GM21619 (cell line): ENCODE results near the gene LYPLA2.
A peak's percentile ranks its signal among the peaks of the same experiment; 100 is the strongest.

Experiments used
- ATAC-seq: cut with Tn5 transposase; IDR thresholded peaks from one replicate; pipeline ENCODE4 v1.9.1; 2021; ENCODE audit not compliant: unreplicated experiment

The LYPLA2 gene

DNA sequence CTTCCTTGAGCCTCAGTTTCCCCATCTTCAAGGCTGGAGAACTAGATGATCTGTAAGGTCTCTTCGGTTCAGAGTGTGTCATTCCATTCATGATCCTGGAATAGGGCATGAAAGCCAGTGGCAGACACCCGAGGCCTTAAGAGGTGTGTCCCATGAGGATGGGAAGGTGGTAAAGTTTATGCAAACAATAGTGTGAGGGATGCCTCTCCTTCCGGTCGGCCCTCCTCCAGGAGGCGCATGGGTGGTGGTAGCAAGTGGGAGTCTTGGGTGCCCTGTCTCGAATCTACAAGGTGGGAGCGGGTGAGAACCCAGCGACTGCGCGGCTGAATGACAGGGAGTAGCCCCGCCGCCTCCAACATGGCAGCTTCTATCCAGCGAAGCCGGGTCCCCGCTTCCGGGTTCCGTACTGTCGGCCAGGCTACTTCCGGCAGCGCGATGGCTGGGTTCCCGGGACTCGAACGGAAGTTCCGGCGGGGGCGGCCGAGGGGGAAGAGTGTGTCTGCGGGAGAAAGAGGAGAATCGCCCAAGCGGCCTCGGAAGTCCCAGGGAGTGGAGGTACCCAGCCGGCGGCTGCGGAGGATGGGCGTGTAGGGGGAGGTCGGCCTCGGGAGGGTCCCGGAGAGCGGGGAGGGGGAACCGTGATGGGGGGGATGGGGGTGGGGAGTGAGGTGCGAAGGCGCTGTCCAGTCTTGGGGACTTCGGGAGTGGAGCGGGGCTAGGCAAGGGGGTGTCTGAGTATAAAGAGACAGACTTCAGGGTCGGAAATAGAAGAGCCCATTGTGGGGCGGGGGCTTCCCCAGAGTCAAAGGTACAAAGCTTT is at the start of gene LYPLA2:
Gene LYPLA2, plus strand, starts transcription at position 450 of the 820 bp plus-strand sequence. CDS start 1,538 bp downstream, outside the sequence.
- ATAC-seq = peak; percentile 85

DNA sequence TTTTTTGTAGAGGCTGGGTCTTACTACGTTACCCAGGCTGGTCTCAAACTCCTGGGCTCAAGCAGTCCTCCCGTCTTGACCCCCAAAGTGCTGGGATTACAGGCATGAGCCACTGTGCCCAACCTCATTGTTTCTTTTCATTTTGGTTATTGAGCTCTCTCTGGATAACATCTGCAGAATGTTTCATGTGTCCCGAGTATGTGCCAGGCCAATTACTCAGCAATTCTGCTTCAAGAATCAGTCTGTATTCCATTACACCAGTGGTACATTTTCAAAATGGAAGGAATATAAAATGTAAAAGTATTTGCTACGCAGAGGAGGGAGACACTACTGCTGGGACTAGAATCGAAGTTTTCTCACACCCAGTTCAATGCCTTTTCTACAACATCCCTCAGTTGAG is 49.3 kb upstream of the LYPLA2 start:
- ATAC-seq = no peak

DNA sequence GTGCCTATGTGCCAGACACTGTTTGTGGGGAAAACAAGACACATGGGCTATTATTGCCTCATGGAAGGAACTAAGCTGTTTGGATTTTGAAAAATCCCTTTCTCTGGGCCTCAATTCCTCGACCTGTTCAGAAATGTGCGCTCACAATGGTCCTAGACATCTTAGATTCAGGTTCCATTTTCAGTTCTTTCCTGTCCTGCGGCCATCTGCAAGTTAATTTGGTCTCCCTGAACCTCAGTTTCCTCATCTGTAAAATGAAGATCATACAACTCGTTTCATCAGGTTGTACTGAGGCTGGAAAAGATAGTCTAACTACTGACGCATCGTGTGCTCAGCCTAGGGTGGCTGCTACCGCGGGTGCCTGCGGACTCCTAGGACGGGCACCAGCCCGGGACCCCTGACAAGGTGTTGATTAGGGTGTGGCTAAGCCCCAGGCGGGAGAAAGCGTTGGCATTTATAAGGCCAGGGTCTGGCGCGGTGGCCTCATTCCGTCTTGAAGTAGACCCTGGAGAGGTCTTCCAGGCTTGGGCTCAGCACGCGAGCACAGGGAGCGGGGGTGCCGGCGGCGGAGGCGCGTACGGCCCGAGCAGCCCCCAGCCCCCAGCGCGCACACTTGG is 48.2 kb upstream of the LYPLA2 start:
- peak; percentile 13 for ATAC-seq

DNA sequence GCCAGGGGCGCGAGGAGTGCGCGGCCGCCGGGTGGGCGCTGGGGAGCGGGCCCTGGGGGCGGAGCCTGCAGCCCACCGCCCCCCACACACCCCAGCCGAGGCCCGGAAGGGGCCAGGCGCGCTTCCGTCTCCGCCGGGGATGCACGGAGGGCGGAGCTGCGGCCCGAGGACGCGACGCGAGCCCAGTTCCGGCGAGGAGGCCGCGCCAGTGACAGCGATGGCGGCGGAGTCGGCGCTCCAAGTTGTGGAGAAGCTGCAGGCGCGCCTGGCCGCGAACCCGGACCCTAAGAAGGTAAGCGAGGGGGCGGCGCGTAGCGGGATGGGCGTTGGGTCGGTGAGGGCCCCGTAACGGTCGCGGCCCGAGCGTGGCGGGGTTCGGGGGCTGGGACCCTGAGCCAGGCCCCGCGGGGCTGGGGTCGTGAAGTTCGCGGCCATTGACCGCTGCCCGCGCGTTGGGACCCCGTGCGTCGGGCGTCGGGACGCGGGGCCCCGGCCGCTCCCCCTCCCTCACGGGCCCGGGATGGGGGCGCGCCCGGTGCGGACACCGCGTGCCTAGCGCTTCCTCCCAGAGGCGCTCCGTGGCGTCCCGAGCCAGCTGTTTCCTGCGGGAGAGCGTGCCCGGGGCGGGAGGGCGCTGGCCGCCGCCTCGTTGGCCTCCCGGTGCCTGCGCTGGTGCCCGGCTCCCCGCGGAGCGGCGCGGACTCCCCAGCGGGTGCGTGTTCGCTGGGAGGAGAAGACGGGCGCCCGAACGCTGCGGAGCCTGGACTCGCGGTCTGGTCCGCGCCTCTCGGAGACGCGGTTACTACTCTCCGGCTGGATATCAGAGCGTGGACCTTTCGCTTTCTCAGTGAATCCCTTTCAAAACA is 47.4 kb upstream of the LYPLA2 start, which contains the start of gene ELOA:
Gene ELOA, plus strand, starts transcription at position 185 of the 866 bp plus-strand sequence. Its CDS starts 33 bp downstream, at position 218.
- ATAC-seq = peak; percentile 78

DNA sequence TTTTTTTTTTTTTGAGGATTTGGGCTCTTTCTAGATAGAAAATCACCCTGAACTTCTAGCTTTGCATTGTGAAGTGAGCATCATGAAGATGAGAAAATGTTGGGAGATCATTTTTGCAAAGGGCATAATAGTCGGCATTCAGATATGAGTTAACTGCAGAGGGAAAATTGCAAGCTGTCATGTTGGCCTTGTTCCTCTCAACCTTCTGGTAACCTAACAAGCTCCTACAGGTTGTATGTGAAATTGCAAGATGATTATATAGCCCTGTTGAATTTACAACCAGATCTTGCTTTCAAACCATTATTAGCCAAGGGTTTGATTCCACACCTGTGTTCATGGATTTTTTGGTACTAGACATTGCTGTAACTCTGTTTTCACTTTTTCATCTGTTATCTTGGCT is 45.4 kb upstream of the LYPLA2 start:
- ATAC-seq = no peak

DNA sequence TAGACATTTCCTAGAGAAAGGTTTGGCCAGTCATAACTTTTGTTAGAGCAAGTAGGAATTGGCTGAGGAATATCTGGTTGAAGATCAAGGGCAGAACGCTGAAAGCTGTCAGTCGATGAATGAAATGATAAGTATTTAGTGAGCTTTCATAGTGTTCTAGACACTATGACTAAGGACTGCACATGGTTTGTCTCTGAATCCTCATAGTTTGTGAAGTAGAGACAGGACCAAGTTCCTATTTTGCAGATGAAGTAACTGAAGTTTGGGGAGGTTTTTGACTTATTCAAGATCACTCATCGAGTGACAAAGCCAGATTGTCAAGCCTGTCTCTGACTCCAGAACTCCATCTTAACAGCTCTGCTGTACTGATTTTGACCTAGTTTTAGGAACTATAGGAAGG is 42.9 kb upstream of the LYPLA2 start:
- no peak for ATAC-seq

DNA sequence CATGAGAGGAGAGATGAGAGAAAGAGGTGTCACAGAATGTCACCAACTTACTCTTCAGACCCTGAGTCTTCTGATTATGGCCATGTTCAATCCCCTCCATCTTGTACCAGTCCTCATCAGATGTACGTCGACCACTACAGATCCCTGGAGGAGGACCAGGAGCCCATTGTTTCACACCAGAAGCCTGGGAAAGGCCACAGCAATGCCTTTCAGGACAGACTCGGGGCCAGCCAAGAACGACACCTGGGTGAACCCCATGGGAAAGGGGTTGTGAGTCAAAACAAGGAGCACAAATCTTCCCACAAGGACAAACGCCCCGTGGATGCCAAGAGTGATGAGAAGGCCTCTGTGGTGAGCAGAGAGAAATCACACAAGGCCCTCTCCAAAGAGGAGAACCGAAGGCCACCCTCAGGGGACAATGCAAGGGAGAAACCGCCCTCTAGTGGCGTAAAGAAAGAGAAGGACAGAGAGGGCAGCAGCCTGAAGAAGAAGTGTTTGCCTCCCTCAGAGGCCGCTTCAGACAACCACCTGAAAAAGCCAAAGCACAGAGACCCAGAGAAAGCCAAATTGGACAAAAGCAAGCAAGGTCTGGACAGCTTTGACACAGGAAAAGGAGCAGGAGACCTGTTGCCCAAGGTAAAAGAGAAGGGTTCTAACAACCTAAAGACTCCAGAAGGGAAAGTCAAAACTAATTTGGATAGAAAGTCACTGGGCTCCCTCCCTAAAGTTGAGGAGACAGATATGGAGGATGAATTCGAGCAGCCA is 39.7 kb upstream of the LYPLA2 start:
- no peak for ATAC-seq

DNA sequence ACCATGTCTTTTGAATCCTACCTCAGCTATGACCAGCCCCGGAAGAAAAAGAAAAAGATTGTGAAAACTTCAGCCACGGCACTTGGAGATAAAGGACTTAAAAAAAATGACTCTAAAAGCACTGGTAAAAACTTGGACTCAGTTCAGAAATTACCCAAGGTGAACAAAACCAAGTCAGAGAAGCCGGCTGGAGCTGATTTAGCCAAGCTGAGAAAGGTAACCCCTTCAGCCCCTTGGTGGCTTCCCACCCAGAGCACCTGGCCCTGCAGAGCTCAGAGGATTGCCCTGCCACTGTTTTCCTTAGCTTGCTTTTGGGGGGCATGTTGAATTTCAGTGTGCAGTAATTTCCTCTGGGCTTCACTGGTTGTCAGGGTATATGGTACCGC is 39.1 kb upstream of the LYPLA2 start:
- no peak for ATAC-seq

DNA sequence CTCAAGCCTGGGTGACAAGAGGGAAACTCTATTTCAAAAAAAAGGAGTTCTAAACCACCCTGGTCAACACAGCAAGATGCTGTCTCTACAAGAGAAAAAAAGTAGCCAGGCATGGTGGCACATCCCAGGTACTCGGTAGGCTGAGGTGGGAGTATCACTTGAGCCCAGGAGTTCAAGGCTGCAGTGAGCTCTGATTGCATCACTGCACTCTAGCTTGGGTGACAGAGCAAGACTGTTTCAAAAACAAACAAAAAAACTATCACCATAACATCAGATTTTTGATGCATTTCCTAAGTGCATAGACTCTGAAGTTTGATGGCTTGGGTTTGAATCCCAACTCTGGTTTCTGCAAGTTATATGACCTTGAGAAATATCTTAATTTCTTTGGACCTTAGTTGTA is 38.0 kb upstream of the LYPLA2 start:
- no peak for ATAC-seq

DNA sequence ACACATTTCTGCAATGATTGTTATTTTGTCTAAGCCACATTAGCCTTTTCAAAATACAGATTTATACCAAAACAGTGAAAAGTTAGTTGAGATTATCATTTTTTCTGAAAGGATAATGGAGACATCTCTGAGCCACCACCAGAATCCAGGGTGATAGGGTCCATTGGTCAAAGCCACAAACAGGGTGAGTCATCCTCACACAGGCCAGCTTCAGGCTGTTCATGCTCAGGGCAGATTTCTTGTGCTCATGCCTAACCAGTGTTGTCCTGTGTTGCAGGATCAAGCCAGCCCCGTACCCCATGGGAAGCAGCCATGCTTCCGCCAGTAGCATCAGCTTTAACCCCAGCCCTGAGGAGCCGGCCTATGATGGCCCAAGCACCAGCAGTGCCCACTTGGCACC is 34.3 kb upstream of the LYPLA2 start:
- ATAC-seq = no peak

DNA sequence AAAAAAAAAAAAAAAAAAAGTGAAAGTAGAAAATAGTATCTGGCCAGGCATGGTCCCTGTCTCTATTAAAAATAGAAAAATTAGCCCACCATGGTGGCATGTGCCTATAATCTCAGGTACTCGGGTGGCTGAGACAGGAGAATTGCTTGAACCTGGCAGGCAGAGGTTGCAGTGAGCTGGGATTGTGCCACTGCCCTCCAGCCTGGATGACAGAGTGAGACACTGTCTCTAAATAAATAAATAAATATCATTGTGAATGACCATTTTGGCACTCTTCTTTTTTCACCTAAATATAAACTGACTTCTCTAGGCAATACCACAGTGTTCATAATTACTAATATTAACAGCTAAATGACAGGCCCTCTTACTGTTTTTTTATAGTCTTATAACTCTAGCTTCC is 33.1 kb upstream of the LYPLA2 start:
- no peak for ATAC-seq

DNA sequence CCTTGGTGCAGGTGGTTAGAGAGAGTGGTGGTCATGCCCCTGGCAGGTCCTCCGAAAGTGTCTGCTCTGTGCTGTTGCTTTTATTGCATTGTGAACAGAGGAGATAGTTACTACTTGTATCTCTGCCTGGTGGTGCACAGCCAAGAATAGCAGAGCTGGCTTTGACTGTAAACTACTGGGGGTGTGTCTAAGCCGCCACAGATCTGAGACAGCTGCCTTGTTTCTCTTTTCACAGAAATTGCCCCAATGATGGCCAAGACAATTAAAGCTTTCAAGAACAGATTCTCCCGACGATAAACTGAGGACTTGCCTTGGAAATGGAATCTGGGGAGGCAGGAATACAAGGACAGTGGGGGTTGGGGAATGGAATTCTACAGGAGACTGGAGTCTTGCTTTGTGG is 31.7 kb upstream of the LYPLA2 start:
- ATAC-seq = no peak

DNA sequence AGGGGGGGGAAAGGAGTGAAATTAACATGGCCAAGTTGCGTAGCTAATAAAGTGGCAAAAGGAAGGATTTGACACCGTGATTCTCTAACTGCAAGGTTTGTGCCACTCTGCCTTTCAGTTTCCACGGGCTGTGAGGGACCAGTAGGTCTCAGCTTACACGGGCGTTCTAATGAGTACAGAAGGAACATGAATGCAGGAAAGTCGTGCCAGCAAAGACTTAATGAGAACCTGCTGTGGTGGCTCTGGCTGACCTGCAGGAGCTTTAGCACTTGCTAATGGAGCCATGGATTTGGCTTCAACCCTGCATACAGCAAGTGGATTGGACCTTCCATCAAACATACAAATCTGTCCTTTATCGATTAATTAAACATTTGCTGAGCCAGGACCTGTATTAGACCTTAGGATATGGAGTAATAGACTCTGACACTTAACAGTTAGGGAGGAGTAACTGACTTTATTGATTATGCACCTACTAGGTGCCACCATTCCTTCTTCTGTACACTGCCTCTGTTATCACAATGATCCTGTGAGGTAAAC is 27.8 kb upstream of the LYPLA2 start:
- no peak for ATAC-seq

DNA sequence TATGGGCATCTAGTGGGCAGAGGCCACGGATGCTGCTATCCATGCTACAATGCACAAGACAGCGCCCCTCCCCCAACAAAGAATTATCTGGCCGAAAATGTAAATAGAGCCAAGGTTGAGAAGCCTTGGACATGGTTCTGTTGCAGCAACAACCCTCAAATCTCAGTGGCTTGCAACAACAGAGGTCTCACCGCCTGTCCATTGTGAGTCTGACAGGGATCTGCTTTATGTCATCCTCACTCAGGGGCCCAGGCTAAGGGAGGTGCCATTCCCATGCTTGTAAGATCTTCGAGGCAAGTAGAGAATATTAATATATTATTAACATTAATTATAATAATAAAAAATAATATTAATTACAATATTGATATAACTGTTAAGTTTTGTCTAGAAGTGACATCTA is 22.2 kb upstream of the LYPLA2 start:
- no peak for ATAC-seq

DNA sequence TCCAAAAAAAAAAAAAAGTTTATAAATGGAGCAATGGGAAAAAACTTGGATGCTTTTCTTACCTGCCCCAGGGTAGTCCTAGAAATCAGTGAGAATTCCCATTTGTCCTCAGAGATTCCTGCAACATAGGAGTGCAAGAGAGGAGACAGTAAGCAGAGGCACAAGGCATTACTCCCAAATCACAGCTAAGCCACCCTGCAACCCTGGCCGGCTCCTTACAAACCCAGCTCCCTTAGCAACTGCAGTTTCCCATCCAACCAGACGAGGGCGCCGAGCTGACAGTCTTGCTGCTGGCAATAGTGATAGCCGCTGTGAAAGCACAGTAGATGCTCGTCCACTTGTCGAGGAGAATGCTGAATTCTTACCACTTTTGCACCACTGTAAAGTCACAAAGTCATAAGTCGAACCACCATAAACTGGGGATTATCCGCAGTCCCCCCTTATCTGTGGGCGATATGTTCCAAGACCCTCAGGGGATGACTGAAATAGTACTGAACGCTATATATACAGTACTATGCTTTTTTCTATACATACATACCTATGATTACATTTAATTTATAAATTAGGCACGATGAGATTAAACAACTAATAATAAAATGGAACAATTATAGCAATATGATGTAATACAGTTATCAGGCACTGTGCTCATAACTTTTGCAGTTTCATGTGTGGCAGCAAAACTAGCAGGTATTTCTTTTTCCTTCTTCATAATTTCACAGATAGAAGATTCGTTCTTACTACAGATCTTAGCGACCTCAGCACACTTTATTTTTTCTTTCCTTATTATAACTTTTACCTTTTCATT is 18.7 kb upstream of the LYPLA2 start:
- ATAC-seq = peak; percentile 54

DNA sequence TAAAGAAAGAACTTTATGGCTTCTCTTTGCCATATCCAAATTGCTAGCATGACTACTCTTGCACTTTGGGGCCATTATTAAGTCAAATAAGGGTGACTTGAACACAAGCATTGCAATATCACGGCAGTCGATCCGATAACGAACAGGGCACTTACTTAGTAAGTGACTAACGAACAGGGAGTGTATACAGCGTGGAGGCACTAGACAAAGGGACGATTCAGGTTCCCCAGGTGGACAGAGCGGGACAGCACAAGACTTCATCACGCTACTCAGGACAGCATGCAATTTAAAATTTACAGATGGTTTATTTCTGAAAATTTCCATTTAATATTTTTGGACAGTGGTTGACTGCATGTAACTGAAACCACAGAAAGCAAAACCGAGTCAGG is 18.1 kb upstream of the LYPLA2 start:
- no peak for ATAC-seq

DNA sequence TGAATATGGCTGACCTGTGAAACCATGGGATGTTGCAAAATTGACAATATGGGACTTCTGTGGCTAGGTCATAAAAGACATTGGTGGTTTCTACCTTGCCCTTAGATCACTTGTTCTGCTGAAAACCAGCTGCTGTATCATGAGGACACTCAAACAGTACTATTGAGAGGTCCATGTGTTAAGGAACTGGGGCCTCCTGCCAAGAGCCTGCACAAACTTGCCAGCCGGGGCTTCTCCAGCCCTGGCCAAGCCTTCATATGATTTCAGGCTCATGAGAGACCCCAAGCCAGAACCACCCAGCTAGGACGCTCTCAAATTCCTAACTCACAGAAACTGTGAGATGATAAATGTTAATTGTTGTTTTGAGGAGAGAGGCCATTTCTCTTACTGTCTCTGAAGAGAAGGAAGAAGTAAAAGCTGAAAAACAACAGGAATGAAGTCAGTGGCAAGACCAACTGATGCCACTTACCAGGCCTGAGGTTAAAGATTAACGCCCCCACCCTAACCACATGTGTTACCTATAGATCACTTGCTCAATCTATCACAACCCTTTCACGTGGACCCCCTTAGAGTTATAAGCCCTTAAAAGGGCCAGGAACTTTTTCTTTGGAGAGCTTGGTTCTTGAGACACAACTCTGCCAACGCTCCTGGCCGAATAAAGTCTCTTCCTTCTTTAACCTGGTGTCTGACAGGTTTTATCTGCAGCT is 16.6 kb upstream of the LYPLA2 start:
- no peak for ATAC-seq

DNA sequence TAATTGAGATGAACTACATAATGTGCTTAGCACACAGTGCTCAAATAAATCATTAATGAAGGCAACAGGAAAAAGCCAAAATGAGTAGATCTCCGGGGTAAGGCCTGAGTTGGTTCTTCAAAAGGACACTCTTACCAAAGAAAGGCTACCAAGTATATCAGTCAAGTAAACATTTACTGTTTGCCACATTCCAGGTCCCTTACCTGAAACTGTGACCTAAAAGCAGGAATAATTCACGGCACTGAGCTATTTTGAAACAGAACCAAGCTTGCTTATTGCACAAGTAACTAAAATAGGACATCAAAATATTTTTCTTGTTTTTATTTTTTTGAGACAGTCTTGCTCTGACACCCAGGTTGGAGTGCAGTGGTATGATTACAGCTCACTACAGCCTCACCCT is 14.7 kb upstream of the LYPLA2 start:
- ATAC-seq = no peak
